ENCODE data around the gene BCAS3. TPM values are rescaled to one million over a fixed set of nuclear protein-coding genes. Genes with fewer than 3 reads are reported as not detected.
"Not testable (repeated sequence)": the region's sequence is repeated elsewhere in the genome, so short reads cannot be mapped to it uniquely, and the experiment has no call there.

BCAS3 gene
- total RNA-seq, 4 donors from 2014 or later = 13.0 to 27.8 (median 20.7) TPM

DNA sequence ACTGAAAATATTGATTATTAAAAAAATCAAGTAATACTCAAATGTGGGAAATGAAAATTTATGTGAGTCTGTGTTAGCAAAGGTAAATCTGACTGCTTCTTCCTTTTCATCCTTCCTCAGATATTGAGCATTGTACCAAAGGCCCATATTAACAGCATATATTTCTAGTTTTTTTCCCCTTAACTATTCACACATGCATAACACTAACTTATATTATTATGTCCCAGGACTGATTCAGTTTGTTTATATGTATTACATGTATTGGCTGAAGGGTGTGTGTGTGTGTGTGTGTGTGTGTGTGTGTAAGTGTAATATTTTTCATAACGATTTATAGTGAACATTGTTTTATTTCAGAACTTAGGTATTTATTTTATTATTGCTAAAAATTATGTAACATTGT is 74.2 kb downstream of the BCAS3 start:
- intact Hi-C loops (cut with DNase I) = no loop called here
- no peak for DNase-seq
- Histone ChIP-seq H3K4me1 (no peaks in the 10 kb centered on the region), H3K9me3 (peaks cover 0 to 3% (median 0%) of the 10 kb centered on the region in 3 donors), H3K27me3 (no peaks in the 10 kb centered on the region), H3K4me3 (no peak overlapping the region), H3K27ac (no peak overlapping the region), H3K36me3 (no peaks in the 10 kb centered on the region)
- no peak for TF ChIP-seq CTCF (IDR thresholded peaks at IDR 0.05)
- 83 to 89% methylated on average over 1 of the region's 1 CpG for WGBS, 2 donors

- WGBS, 2 donors = 93 to 95% methylated on average over 8 of the region's 8 CpGs
- intact Hi-C loops (cut with DNase I) = no loop called here
- Histone ChIP-seq H3K27me3 (no peaks in the 10 kb centered on the region), H3K27ac (no peak overlapping the region), H3K9me3 (peaks cover 0 to 3% (median 0%) of the 10 kb centered on the region in 3 donors), H3K4me3 (no peak overlapping the region), H3K4me1 (no peaks in the 10 kb centered on the region), H3K36me3 (no peaks in the 10 kb centered on the region)
- TF ChIP-seq CTCF (IDR thresholded peaks at IDR 0.05) = no peak
- TF ChIP-seq POLR2A (IDR thresholded peaks at IDR 0.05) = no peak
- no peak for DNase-seq
Observed at GRCh38 chr17:60752873-60753577, 75.4 kb downstream of the BCAS3 start.

DNA sequence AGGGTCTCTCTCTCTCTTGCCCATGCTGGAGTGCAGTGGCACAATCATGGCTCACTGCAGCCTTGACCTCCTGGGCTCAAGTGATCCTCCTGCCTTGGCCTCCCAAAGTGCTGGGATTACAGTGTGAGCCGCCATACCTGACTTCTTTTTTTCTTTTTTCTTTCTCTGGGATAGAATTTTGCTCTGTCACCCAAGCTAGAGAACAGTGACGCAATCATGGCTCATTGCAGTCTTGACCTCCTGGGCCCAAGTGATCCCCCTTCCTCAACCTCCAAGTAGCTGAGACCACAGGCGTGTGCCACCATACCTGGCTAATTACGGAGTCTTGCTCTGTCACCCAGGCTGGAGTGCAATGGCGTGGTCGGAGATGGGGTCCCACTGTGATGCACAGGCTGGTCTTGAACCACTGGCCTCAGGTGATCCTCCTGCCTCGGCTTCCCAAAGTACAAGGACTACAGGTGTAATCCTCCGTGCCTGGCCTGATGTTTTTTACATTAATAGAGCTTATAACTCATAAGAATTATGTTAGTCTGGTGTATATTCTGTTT is 76.5 kb downstream of the BCAS3 start:
- intact Hi-C loops (cut with DNase I) = no loop called here
- peaks cover 0 to 3% (median 0%) of the 10 kb centered on the region in 3 donors for H3K9me3 ChIP-seq
- WGBS, 2 donors = 73 to 74% methylated on average over 8 of the region's 8 CpGs
- no peaks in the 10 kb centered on the region for H3K36me3 ChIP-seq
- H3K27me3 ChIP-seq = no peaks in the 10 kb centered on the region
- H3K27ac ChIP-seq = no peak overlapping the region
- DNase-seq = no peak
- no peaks in the 10 kb centered on the region for H3K4me1 ChIP-seq
- H3K4me3 ChIP-seq = no peak overlapping the region
- TF ChIP-seq POLR2A (IDR thresholded peaks at IDR 0.05) (no peak), CTCF (IDR thresholded peaks at IDR 0.05) (no peak)

DNA sequence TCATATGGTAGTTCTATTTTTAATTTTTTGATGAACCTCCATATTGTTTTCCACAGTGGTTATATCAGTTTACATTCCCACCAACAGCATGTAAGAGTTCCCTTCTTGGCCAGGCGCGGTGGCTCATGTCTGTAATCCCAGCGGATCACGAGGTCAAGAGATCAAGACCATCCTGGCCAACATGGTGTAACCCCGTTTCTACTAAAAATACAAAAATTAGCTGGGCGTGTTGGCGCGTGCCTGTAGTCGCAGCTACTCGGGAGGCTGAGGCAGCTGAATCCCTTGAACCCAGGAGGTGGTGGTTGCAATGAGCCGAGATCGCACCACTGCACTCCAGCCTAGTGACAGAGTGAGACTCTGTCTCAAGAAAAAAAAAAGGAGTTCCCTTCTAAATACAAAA is 79.1 kb downstream of the BCAS3 start:
- WGBS, 2 donors = 94 to 97% methylated on average over 10 of the region's 12 CpGs

DNA sequence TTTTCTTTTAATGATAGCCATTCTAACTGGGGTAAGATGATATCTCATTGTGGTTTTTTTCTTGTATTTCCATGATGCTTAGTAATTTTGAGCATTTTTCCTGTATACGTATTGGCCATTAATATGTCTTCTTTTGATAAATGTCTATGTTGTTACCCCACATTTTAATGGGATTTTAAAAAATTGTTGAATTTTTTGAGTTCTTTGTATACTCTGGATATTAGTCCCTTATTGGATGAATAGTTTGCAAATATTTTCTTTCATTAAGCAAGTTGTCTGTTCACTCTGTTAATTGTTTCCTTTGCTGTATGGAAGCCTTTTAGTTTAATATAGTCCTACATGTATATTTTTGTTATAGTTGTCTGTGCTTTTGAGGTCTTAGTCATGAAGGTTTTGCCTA is 79.8 kb downstream of the BCAS3 start:
- H3K4me3 ChIP-seq = no peak overlapping the region

More for the DNA sequence above, 79.1 kb downstream of the BCAS3 start:
- intact Hi-C loops (cut with DNase I); H3K27ac ChIP-seq; H3K27me3 ChIP-seq; H3K4me3 ChIP-seq; H3K36me3 ChIP-seq; H3K4me1 ChIP-seq; H3K9me3 ChIP-seq; DNase-seq: not testable (repeated sequence)

More for the DNA sequence above, 79.8 kb downstream of the BCAS3 start:
- 92 to 100% methylated on average over 1 of the region's 1 CpG for WGBS, 2 donors
- H3K9me3 ChIP-seq = no peaks in the 10 kb centered on the region
- intact Hi-C loops (cut with DNase I) = no loop called here
- H3K27me3 ChIP-seq = no peaks in the 10 kb centered on the region
- TF ChIP-seq CTCF (IDR thresholded peaks at IDR 0.05) = no peak
- no peak for TF ChIP-seq POLR2A (IDR thresholded peaks at IDR 0.05)
- DNase-seq = no peak
- no peak overlapping the region for H3K27ac ChIP-seq
- H3K36me3 ChIP-seq = no peaks in the 10 kb centered on the region
- H3K4me1 ChIP-seq = no peaks in the 10 kb centered on the region
